ENCODE results near the gene BDKRB1.

BDKRB1 gene

DNA sequence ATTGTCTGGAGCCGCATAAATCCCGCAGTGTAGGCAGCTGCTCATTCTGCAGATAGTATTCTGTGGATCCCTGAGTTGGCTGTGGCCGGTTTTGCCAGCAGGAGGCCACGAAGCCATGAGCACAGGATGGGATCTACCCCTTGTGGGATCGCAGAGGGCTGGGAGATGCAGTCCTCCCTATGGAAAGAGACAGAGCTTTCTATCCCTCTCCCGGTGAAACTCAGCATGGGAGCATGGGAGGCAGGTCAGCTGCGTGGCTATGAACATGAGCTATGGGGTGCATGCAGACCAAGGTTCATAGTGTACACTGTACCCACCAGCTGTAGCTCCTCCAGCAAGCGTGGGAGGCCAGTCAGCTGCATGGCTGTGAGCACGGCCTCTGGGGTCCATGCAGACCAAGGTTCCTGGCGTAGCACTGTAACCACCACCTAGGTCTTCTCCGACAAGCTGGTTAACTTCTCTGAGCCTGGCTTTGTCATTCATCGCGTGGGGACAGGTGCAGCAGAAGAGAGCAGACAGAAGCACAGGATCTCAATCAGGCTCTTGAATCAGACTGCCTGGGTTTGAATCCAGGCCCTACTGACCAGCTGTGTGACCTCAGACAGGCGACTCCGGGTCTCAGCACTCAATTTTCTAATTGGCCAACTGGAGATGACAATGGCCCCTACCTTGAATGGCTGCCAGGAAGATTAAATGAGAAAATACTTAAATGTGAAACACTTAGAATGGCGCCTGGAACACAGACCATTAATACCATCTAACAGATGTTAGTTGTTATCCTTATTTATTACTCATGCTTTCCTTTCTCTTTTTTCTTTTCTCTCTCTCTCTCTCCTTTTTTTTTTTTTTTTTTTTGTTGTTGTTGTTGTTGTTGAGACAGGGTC lies 6.0 kb downstream of the BDKRB1 start:
- DNase-seq: no peak

DNA sequence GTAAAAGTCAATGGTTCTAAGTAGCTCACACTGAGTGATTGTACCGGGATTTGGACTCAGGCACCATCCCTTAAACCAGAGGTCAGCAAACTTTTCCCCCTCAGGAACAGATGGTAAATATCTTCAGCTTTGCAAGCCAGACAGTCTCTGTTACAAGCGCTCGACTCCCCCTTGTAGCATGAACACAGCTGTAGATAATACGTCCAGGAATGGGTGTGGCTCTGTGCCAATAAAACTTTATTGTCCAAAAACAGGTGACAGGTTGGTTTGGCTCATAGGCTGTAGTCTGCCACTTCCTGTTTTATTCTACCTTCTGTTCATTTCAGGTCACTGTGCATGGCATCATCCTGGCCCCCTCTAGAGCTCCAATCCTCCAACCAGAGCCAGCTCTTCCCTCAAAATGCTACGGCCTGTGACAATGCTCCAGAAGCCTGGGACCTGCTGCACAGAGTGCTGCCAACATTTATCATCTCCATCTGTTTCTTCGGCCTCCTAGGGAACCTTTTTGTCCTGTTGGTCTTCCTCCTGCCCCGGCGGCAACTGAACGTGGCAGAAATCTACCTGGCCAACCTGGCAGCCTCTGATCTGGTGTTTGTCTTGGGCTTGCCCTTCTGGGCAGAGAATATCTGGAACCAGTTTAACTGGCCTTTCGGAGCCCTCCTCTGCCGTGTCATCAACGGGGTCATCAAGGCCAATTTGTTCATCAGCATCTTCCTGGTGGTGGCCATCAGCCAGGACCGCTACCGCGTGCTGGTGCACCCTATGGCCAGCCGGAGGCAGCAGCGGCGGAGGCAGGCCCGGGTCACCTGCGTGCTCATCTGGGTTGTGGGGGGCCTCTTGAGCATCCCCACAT lies 7.6 kb downstream of the BDKRB1 start:
- no peak for DNase-seq

DNA sequence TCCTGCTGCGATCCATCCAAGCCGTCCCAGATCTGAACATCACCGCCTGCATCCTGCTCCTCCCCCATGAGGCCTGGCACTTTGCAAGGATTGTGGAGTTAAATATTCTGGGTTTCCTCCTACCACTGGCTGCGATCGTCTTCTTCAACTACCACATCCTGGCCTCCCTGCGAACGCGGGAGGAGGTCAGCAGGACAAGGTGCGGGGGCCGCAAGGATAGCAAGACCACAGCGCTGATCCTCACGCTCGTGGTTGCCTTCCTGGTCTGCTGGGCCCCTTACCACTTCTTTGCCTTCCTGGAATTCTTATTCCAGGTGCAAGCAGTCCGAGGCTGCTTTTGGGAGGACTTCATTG lies 8.2 kb downstream of the BDKRB1 start:
- no peak for DNase-seq

DNA sequence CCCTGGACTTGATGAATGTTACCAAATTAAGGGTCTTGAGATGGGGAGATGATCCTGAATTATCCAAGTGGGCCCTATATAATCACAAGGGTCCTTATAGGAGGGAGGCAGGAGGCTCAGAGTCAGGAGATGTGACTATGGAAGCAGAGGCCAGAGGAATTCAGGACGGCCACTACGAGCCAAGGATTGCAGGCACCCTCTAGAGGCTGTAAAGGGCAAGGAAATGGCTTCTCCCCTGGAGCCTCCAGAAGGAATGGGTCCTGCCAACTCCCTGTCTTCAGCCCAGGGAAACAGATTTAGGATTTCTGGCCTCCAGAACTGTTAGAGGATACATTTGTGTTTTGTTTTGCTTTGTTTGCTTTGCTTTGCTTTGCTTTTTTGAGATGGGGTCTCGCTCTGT lies 8.8 kb downstream of the BDKRB1 start:
- DNase-seq: no peak

DNA sequence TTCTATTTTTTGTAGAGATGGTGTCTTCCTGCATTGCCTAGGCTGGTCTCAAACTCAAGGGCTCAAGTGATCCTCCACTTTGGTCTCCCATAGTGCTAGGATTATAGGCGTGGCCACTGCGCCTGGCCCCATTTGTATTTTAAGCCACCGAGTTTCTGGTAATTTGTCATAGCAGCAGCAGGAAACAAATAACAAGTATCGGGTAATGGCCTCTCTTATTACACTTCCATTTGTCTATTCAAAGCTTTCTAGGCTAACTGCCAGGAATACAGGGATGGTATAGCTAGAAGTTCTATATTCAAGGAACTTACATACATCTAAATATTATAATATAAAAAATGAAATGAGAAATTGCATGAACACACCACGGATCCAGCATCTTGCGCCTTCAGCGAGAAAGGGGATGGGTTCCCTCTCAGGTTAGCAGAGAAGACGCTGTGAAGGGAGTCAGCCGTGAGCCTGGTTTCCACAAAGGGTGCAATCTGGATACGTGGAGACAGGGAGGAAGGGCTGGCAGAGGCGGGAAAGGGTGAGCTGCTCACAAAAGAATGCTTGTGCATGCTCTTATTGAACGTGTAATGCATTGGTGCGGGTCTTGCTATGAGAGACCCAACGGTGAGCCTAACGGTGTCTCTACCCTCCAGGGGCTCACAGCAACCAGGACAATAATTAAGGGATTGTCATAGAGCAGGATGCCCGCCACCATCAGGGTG lies 9.5 kb downstream of the BDKRB1 start:
- no peak for DNase-seq

DNA sequence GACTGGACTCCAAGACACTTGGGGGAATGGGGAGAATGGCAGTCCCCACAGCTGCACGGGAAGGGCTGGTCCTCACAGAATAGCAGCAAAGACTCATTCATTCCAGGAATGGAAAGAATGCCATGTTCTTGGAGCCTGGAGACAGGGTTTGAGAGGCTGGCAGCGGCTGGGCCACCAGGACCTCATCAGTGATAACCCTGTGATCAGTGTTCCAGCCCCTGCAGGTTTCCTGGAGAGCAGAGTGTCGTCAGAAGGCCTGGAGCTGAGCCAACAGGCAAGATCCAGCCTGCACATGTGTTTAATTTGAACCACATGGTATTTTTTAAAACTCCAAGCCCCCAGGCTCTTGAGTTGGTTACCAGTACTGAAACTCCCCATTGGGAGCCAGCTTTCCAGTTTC lies 11.3 kb downstream of the BDKRB1 start:
- no peak for DNase-seq

DNA sequence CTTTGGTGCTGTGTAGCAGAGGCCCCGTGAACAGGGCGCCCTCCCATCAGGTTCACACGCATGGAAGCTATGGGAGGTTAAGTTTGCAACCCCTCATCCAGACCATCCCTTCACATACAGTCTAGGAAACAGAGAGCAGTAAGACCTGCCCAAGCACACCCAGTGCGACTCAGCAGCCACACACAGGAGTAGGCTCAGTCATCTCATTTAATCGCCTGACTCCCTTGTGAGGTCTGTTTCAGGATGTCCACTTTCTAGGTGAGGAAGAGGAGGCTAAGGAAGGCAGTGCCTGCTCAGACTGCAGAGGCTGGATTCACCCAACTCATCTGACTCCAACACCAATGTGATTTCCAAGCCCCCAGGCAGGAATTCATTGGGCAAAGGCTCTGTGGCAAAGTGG lies 11.9 kb downstream of the BDKRB1 start:
- no peak for DNase-seq

DNA sequence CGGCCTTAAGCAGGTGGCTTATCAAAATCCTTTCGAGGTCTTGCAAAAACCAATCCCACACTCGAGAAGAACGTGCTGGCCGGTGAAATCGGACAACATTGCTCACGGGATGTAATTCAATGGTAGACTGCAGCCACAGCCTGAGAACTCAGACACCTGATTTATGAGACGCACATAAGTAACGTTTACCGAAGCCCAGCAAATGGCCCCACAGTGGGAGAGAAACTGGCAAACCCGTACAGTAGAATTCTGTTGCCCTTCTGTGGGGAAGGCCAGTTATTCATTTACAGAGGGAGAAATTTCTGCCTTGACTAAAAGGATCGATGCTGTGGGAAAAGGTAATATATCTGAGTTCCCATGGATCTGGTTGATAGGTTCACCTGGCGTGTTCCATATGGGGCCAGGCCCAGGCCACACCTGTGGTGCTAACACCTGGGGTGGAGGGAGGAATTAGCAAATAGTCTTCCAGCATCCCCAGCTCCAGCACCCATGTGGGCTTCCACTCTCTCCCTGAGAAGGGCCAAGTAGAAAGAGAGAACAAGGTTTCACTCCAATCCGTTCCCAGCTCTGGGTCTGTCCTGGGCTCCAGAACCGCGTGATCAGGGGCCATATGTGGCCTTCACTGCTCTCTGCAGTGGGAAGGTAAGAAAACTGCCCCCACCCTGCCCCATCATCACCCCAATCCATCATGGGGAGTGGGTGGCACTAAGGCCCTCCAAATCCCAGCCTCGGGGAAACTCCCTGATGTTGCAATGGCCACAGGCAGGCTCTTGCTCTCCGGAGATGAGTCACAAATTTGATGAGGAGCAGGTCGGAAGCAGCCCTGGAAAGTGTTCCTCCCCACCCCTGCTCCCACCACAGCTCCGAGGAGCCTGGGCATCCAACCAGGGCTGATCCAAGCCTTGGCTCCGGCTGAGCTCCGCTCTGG lies 12.7 kb downstream of the BDKRB1 start:
- peak; percentile 28 for DNase-seq

DNA sequence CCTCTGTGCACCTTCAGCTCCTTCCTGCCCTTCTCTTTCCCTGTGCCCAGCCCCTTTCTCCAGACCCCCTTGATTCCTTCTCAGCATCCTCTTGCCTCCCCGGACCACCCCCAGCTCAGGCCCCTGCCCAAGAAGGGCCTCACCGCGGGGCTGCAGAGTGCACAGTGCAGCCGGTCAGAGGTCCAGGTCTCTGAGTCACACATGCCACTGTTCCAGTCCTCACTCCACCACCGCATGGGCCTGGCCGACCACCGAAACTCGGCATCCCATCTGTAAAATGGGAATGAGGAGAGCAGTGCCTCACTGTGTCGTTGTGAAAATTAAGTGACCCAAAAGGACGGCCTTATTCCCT lies 13.3 kb downstream of the BDKRB1 start:
- no peak for DNase-seq

DNA sequence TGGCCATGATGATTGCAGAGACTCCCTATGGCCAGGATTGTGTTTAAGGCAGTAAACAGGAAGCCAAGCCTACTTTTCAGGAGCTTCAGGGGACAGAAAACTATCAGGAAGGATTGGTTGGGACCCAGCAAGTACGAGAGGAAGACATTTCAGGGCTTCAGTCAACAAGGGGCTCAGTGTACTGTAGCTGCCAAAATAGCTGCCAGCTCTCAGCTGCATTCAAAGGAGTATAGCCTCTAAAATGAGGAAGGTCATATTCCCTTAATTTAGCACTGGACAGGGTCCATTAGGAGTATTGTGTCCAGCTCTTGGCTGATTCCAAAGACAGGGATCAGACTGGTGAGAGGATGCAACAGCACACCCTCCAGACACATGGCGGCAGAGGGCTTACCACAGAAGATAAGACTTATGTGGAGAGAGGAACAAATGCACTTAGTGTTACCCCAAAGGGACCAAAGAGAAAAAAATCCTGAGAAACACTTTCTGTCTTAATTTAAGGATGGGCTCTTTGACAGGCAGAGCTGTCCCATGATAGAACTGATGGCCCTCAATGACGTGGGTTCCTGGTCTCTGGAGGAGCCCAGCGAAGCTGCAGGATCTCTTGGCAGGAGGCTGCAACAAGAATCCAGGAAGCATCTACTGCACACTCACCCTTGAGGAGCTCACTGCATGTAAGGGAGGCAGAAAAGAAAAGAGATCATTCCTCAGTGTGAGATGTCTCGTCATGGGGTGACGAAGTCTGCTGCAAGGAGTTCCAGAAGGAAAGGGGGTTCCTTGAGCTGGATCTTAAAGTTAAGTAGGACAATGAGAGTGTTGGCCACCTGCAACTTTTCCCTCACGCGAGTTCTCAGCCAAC lies 14.8 kb downstream of the BDKRB1 start:
- DNase-seq: no peak

DNA sequence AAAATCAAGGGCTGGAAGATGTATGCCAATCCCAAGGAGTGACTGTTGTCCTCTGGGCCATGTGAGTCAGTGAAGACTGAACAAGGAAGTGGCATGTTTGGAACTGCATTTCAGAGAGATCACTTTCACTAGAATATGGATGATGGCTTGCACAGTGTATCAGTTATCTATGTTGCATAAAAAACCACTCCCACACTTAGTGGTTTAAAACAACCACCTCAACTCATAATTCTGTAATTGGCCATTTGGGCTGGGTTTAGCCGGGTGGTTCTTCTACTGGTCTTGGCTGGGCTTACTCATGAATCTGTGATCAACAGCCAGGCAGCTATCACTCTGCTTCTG lies 15.4 kb downstream of the BDKRB1 start:
- DNase-seq: no peak

DNA sequence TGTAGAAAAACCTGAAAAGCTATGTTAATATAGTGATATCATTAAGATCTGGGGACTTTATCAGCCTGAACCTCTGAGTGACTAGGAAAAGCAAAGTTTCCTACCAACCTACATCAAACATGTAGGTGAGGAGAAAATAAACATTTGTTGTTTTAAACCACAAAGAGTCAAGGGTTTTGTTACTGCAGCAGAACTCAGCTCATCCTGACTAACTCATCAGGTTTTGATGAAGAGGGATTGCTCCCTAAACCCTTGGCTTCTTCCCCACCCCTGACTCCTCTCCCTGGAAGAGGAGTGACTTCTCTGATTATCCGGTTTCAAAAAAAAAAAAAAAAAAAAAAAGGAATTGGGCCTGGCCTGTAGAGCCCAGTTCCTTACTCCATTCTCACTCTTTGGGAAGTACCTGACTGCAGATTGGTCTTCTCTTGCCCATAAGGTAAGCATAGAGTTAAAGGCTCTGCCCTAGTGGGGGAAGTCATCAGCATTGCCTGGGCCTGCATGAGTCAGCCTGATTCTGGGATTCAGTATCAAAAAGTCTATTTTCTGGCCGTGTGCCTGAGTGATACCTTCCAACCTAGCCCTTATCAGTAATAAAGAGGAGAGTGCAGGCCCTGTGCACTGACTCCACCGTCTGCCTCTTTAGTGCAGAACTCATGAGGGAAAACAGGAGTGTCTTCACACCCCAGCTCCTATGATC lies 16.9 kb downstream of the BDKRB1 start:
- no peak for DNase-seq

DNA sequence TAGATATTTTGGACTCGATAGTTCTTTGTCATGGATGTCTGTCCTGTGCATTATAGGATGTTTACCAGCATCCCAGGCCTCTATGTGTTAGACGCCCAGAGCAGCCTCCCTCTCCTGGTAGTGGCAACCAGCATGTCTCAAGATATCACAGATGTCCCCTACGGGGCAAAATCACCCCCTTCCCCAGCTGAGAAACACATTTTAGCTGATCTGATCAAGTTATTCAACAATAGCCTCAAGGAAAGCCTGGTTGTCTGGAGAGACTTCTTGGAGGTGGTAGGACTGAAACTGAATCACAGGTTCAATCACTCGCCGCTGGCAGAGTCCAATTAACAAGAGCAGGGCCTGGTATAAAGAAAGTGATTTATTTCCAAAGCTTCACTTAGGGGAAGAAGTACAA lies 17.6 kb downstream of the BDKRB1 start:
- DNase-seq: no peak

DNA sequence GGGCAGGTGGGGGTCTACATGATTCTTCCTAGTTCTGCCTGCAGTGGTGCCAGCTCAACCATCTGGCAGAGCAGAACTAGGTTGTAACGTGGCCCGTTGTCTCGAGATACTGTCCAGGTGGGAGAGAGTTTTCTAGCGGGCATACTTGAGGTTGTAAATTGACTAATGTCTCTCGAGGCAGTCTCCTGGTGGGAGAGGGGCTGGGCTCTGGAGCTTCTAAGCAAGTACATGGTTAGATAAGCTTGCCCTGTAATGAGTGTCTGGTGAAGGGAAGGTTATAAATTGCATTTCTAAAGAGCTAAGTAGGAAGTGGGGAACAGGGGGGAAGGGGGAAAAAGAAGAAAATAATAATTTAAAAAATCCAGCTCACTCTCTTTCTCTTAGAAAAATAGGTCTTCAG lies 18.1 kb downstream of the BDKRB1 start:
- no peak for DNase-seq

DNA sequence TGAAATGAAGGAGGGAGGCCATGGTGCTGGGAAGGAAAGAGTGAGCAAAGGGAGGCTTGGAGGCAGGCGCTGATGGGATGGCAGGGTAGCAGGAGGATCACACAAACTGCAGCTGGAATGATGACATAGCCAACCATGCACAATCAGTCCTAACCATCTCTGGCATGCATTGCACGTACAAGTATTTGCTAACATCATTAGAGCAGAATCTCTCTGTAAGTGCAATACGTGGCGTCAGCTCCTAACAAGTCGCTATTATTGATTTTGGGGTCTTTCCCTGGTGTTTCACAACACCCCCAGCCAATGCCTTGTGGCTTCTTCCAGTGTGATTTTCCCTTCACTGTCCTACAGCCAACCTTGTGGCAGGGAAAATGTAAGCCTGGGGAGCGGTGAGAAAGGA lies 18.5 kb downstream of the BDKRB1 start:
- DNase-seq: no peak

DNA sequence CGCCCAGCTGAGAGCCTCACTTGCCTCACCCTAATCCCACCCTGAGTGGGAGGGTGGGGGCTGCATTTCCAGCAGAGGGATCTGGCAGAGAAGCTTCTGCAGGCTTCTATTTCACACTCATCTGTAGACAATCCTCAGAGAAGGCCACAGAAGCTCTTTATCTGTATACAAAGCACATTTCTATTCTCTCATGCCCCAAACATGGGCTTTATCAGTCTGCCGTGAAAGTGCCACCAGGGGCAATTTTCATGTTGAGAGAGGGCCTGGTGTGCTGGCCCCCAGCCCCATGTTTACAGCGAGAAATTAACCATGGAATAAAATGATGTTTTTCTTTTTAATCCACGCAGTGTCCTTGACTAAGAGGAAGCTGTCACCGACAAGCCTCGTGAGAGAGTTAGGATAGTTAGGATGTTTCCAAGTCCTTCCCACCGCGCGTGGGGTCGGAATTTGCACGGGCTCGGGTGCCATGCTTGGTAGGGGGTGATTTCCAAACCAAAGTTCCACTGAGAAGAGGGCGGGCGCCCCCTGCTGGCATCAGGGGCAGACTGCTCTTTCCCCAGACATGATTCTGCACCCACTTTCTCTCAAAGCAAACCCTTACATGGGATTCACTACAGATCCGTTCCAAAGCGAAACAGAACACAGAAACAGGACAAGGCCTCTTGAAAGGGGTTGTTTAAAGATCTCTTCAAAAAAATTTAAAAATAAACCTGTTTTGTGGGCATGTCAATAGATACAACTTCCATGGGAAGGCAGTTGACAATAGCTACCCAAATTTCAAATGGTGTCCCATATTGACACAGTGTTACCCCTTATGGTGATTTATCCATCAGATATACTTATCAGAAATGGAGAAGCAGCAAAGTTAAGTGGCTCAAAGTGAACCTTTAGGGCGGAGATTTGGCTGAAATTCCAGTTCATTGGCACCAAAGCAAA lies 19.4 kb downstream of the BDKRB1 start:
- DNase-seq: peak; percentile 42

DNA sequence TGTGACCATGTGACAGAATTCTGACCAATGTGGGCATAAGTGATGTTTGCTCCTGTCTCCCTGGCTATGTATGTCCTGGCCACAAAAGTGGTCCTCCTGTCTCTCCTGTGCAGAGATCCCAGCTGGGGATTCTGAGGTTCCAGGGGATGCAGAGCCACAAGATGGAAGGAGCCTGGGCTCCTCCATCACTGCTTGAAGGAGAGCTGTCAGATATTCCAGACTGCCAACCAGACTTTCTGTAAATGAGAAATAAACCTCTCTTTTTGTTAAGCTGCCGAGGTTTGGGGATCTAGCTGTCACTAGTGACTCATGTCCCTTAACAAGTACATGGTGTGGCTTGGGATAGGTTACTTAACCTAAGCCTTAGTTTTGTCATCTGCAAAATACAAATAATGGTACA lies 21.9 kb downstream of the BDKRB1 start:
- no peak for DNase-seq

DNA sequence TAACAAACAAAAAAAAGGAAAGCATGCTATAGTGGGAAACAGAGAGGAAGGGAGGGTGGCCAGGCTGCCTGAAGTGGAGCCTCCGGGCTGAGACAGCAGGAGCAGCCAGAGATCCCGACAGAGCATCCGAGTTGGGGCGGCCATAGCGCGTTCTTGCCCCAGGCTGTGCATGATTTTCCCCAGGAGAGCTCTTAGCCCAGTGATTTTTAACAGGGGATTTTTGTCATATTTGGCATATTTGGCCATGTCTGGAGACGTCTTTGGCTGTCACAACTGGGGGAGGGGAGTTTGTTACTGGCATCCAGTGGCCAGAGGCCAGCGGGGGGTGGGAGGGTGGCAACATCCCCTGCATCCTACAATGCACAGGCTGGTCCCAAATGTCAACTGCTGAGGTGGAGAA lies 23.6 kb downstream of the BDKRB1 start:
- DNase-seq: no peak

DNA sequence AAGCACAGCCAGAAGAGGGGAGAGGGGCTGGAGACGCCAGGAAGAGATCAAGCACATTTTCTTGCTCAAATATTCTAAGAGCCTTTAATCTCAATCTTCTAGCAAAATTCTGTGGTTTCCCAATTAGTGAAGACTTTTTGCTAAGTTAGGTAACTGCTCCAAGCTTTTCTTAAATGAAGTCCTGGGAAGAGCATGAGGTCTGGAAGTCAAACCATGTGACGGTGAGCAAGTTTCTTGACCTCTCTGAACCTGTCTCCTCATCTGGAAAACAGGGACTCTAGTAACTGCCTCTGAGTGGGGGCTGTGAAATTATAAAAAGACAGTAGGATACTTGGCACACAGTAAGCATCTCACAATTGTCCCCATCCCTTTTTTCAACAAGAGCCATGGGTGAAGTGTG lies 24.1 kb downstream of the BDKRB1 start:
- no peak for DNase-seq
